ENCODE results near the gene KCNAB1.

- TF ChIP-seq, protein P1, sequence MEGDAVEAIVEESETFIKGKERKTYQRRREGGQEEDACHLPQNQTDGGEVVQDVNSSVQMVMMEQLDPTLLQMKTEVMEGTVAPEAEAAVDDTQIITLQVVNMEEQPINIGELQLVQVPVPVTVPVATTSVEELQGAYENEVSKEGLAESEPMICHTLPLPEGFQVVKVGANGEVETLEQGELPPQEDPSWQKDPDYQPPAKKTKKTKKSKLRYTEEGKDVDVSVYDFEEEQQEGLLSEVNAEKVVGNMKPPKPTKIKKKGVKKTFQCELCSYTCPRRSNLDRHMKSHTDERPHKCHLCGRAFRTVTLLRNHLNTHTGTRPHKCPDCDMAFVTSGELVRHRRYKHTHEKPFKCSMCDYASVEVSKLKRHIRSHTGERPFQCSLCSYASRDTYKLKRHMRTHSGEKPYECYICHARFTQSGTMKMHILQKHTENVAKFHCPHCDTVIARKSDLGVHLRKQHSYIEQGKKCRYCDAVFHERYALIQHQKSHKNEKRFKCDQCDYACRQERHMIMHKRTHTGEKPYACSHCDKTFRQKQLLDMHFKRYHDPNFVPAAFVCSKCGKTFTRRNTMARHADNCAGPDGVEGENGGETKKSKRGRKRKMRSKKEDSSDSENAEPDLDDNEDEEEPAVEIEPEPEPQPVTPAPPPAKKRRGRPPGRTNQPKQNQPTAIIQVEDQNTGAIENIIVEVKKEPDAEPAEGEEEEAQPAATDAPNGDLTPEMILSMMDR (IDR thresholded peaks at IDR 0.05): no peak
- TF ChIP-seq POLR2AphosphoS5 (IDR thresholded peaks at IDR 0.05) (no peak), EP300 (IDR thresholded peaks at IDR 0.05) (no peak)
Observed at GRCh38 chr3:156181509-156181908, 61.1 kb downstream of the KCNAB1 start.

Data from suprapubic skin (tissue), 4 donors.